ENCODE results near the gene KLF6.

Gene KLF6

GRCh38 chr10:3808689-3809199, 23.7 kb upstream of the KLF6 start:
- no peak for DNase-seq

- no peak for DNase-seq
These were observed 23.0 kb upstream of the KLF6 start for GRCh38 chr10:3807928-3808496.

- no peak for DNase-seq
These were observed 22.4 kb upstream of the KLF6 start for GRCh38 chr10:3807211-3807927.

DNA sequence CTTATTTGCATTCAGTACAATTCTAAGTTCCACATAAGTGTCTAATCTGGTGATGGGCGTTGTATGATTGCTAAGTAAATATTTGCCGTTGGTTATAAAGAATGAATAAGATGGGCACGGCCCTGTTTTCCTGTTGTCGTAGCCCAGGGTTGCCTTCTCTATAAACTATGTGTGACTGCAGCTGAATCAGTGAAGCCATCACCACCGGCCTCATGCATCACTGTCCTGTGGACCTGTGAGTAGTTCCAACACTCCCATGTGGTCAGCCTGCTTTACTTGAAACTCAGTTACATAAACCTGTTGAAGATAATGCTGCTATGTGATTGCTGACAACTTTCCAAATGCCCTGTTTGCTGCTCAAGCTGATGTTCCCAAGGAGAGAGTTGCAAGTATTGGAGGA, 21.6 kb upstream of the KLF6 start:
- no peak for DNase-seq

DNA sequence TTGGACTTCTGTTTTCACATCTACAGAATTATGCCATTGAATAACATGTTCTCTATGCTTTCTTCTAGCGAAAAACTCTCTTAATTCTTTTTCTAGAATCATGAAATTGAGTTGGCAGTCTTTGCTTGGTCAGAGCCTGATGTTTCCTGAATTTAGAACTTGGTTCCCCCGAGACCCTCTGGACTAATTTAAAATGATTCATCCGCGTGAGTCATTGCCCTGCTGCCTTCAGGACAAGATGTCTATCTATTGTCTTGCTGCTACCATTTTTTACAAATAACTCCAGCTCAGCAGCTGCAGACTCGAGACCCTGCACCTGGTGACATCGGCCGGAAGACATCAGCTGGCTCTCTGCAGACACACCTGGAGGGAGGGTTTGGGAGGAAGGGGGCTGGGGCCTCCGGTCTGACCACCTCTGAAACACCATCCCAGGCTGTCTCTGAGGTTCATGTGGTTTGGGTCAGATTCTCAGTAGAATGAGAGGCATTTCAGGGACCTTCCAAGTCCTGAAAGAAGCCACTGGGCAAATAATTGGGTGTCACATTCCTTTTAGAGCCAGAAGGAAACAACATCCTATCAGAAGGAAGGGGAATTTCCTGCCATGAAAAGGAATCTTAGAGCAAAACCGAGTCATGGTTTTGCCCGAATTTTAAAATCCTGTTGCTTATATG, 20.9 kb upstream of the KLF6 start:
- no peak for DNase-seq

DNA sequence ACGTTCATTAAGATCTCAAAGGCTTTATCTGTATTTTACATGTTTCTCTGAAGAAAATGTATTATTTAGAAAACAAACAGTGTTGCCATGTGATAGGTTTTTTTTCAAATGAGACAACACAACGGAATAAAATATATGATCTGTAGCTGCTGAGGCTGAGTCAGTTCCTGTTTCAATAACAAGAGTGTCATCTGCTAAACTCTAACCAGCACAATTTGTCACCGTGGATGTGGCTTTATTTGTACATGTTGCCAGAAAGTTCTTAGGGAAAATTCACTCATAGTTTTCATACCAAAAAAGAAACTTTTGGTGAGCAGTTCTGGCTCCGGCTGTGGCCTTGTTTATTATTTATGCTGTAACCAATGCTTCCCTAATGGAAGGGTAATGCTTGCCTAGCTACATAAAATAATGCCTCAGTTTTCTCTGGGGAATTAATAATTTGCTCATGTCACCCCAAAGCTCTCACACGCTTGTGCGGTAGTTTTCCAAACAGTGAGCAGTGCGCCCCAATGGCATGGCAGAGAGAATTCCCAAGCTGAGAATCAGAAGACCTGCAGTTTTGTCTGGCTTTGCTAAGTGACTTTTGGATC, 20.3 kb upstream of the KLF6 start:
- no peak for DNase-seq

GRCh38 chr10:3803927-3804741, 19.1 kb upstream of the KLF6 start:
- no peak for DNase-seq

GRCh38 chr10:3803295-3803926, 18.4 kb upstream of the KLF6 start:
- DNase-seq = no peak

DNA sequence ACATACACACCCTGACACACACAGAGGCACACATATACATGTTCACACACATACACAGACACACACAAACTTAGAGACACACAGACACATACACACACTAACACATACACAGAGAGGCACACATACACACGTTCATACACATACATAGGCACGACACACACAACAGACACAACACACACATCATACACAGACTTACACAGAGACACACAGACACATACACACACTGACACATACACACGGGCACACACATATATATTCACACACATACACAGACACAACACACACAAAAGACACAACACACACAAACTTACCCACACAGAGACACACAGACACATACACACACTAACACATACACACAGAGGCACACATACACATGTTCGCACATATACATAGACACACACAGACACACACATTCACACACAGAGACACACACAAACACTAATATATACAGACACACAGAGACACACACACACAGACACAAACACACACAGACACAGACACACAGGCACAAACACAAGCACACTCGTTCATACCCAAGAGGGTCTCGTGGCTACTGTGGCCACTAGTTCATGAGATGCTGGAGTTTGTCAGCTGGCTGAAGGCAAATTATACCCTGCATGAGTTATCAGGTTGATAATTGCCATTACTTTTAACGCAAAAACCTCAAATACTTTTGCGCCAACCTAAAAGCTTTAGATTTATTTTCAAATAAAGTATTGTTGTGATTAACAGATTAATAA, 17.7 kb upstream of the KLF6 start:
- no peak for DNase-seq

DNA sequence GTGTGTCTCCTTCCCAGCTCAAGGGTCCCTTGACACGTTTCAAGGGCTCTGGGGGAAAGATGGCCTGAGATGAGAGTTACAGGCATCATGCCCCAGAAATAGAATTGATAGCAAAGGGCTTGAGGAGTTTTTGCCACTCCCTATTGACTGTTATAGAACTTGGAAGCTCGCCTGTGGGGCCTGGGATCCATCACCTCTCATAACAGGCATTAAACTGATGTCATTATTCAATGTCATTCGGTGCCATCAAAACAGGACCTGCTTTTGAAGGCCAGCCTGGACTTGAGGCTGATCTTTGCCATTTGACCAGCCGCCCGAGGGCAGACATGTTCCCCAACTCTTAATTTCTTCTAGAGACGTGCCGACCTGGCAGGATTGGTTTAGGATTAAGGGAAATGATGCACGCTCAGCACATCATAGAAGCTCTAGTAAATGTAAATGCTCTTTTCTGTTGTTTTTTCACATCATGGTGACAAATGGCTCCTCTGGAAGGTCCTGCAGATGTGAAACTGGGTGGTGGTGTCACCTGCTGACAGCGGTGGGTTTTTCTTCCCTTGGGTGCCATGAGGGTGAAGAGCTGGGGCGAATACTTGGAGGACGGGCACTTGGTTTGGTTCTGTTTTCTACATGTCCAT, 16.7 kb upstream of the KLF6 start:
- DNase-seq = no peak

DNA sequence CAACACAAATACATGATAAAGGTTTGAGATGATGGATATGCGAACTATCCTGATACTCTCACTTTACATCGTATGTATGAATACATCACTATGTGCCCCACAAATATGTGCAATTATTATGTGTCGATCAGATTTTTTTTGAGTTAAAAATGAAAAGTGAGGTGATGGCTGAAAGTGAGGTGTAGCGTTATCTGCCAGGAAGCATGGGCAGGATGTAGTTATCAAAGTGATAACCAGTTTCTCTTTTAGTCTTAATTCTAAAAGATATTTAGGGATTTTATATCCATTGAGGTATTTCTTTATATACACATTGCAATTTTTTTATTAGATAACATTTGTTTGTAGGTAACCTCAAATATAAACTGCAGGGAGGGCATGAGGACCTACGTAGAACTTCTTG, 15.6 kb upstream of the KLF6 start:
- DNase-seq = no peak

- no peak for DNase-seq
These were observed 12.7 kb upstream of the KLF6 start for GRCh38 chr10:3797750-3798149.

GRCh38 chr10:3793553-3793952, 8.5 kb upstream of the KLF6 start:
- no peak for DNase-seq

- no peak for DNase-seq
These were observed 7.8 kb upstream of the KLF6 start for GRCh38 chr10:3792710-3793219.

GRCh38 chr10:3791974-3792633, 7.1 kb upstream of the KLF6 start:
- DNase-seq = no peak

DNA sequence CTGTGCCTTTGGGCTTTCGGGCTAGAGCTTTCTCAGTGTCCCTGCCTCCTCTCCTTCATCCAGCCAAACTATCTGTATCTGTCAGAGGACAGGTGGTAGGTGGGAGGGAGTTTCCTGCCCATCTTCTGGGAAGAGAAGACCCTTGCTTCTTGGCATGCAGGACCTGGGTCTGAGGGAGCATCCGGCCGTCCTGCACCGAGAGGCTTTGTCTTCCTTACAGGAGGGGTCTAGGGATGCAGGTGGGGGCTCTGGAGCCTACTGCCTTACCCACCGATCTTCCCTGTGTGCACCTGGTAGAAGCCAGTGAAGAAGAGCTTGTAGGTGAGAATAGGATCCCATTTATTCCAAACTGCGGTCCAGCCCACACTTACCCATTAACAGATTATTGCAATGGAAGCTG, 5.8 kb upstream of the KLF6 start:
- DNase-seq = no peak

DNA sequence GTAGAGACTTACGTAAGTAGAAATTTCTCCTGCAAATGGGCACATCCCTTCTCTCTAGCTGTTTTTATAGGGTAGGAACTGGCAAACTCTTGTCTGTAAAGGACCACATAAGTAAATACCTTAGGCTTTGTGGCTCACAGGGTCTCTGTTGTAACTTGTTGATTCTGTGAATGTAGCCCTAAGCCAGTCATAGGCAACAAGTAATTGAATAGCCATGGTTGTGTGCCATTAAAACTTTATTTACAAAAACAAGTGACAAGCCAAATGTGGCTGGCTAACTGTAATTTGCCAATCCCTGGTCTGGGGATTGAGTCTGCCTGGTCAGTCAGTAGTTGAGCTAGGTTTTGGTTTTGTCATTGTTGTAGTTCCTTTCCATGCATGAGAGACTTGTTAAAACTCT, 5.3 kb upstream of the KLF6 start:
- DNase-seq = no peak

DNA sequence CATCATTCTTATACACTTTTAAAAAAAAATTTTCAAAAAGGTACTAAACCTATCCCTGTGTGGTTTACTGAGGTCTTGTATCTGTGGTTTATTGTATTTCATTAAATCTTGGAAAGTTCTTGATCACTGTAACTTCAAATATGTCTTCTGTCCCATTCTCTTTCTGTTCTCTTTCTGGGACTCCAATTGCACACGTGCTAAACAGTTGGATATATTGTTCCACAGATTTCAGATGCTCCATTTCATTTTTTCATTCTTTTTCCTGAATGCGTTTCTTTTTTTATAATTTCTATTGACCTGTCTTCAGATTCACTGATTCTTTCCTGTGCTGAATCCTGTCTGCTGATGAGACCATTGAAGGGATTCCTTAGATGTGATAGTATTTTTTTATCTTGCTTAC, 4.6 kb upstream of the KLF6 start:
- DNase-seq = no peak

DNA sequence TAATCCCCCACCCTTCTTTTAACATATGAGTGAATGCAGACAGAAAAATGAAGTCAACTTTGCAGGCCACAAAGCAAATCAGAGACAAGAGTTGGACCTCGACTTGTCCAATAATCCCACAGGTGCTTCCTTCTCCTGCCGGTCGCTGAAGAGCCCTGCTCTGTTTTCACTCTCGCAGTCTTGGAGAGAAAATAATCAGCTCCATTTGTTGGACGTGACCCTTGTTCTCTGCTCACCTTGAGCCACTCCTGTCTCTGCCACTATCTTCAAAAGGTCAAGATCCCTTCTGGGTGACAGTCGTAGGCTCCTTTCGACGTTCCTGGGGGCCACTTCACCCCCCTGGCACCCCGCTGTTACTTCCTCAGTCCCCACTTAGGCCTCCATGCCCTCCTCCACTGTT, 2.8 kb upstream of the KLF6 start:
- no peak for DNase-seq

GRCh38 chr10:3787016-3787400, 2.0 kb upstream of the KLF6 start:
- no peak for DNase-seq

Measured in NCI-H2029 treated with DMSO at 0.1 percent for 48 hours (cell line).